Endodermal cell (in vitro differentiated cells): ENCODE results near the gene SHH. TPM values are rescaled to one million over a fixed set of nuclear protein-coding genes. Genes with fewer than 3 reads are reported as not detected.
A peak's percentile ranks its signal among the peaks of the same experiment; 100 is the strongest.

Source experiments
- DNase-seq: peaks from one replicate; pipeline ENCODE4 v3.0.0-alpha.2; 2017
- H3K27ac ChIP-seq: 2 replicates; pipeline ENCODE4 v1.5.1; 2013; ENCODE audit warnings: mild to moderate bottlenecking, low read depth, low read length, moderate library complexity
- H3K27me3 ChIP-seq: 2 replicates; pipeline ENCODE4 v1.6.1; 2013; ENCODE audit warnings: mild to moderate bottlenecking, low read length, moderate library complexity; ENCODE audit not compliant: insufficient read depth, control insufficient read depth, poor library complexity, severe bottlenecking
- H3K36me3 ChIP-seq: 2 replicates; pipeline ENCODE4 v1.7.0; 2013; ENCODE audit warnings: mild to moderate bottlenecking, low read length, moderate library complexity; ENCODE audit not compliant: control insufficient read depth, insufficient read depth
- H3K4me1 ChIP-seq: one replicate; pipeline ENCODE4 v1.7.0; 2013; ENCODE audit warnings: low read length; ENCODE audit not compliant: control insufficient read depth, insufficient read depth
- H3K4me3 ChIP-seq: 2 replicates; pipeline ENCODE4 v1.5.1; 2013; ENCODE audit warnings: mild to moderate bottlenecking, low read length, moderate library complexity
- H3K9ac ChIP-seq: 2 replicates; pipeline ENCODE4 v1.6.1; 2013; ENCODE audit warnings: mild to moderate bottlenecking, low read length, moderate library complexity; ENCODE audit not compliant: poor library complexity, severe bottlenecking; ENCODE audit errors: extremely low read depth
- H3K9me3 ChIP-seq: 2 replicates; pipeline ENCODE4 v1.6.1; 2013; ENCODE audit warnings: mild to moderate bottlenecking, low read length, moderate library complexity; ENCODE audit not compliant: control insufficient read depth
- H3K27ac Mint-ChIP-seq: 2 replicates; pipeline ENCODE4 v1.8.0; 2020; ENCODE audit warnings: mixed read lengths
- H3K27me3 Mint-ChIP-seq: 2 replicates; pipeline ENCODE4 v1.8.0; 2021; ENCODE audit warnings: mild to moderate bottlenecking, mixed read lengths; ENCODE audit not compliant: insufficient read depth
- H3K36me3 Mint-ChIP-seq: 2 replicates; pipeline ENCODE4 v1.8.0; 2020; ENCODE audit warnings: low read depth, mixed read lengths
- H3K4me1 Mint-ChIP-seq: 2 replicates; pipeline ENCODE4 v1.8.0; 2020; ENCODE audit warnings: mixed read lengths
- H3K4me3 Mint-ChIP-seq: 2 replicates; pipeline ENCODE4 v1.8.0; 2020; ENCODE audit warnings: mild to moderate bottlenecking, moderate library complexity, mixed read lengths
- H3K9me3 Mint-ChIP-seq: 2 replicates; pipeline ENCODE4 v1.8.0; 2020; ENCODE audit warnings: mild to moderate bottlenecking, mixed read lengths
- CTCF ChIP-seq: fragments of 200-600 bp; sonication (generic); conservative IDR thresholded peaks from 2 replicates; pipeline ENCODE4 v1.5.0; 2021; ENCODE audit warnings: antibody characterized with exemption, mild to moderate bottlenecking
- WGBS, 2 experiments: methylation state at CpG; one replicate each; pipeline versions ENCODE4 v1.1.5 to v1.1.7; 2013; ENCODE audit warnings: missing lambda C conversion rate in 2 of 2, mixed read lengths in 1 of 2; ENCODE audit not compliant: insufficient coverage in 1 of 2, insufficient read length in 1 of 2; 5-methylcytosine and 5-hydroxymethylcytosine counted together
- total RNA-seq, 2 donors: library from RNA; stranded (reverse); fragmentation: NEBNext Ultra II Directional in 1 of 2; extraction: Animal tissue kit (Norgen Biotek cat#: 25700) in 1 of 2; gene quantifications; 2 replicates in 1 of 2; 3 replicates in 1 of 2; pipeline ENCODE4 v1.2.1, GENCODE V29; 2021

SHH gene
- total RNA-seq, 2 donors from 2014 or later: 0.99 to 1.6 TPM

GRCh38 chr7:155755026-155755425, 57.2 kb downstream of the SHH start:
- Histone ChIP-seq H3K27ac (no peak overlapping the region), H3K9ac (no peak overlapping the region), H3K36me3 (peaks cover 51% of the 10 kb centered on the region), H3K9me3 (peaks cover 25% of the 10 kb centered on the region), H3K27me3 (no peaks in the 10 kb centered on the region), H3K4me1 (peaks cover 15% of the 10 kb centered on the region), H3K4me3 (no peak overlapping the region)
- TF ChIP-seq CTCF: no peak
- no peak for DNase-seq
- Mint-ChIP-seq H3K36me3 (peaks cover 46% of the 10 kb centered on the region), H3K9me3 (peaks cover 16% of the 10 kb centered on the region), H3K27ac (no peak overlapping the region), H3K27me3 (no peaks in the 10 kb centered on the region), H3K4me1 (peaks cover 50% of the 10 kb centered on the region), H3K4me3 (no peak overlapping the region)
- WGBS, 2 experiments: 93% methylated on average over 3 of the region's 3 CpGs; no CpG with 5 or more reads in 1 of the 2 experiments

- no peaks in the 10 kb centered on the region for H3K27me3 Mint-ChIP-seq
- Histone ChIP-seq H3K27ac (no peak overlapping the region), H3K27me3 (no peaks in the 10 kb centered on the region), H3K9ac (no peak overlapping the region), H3K4me1 (peaks cover 15% of the 10 kb centered on the region), H3K4me3 (no peak overlapping the region), H3K9me3 (peaks cover 25% of the 10 kb centered on the region), H3K36me3 (peaks cover 51% of the 10 kb centered on the region)
- peaks cover 43% of the 10 kb centered on the region for H3K36me3 Mint-ChIP-seq
- peak overlapping the region; percentile 50 for H3K27ac Mint-ChIP-seq
- no peak for DNase-seq
- TF ChIP-seq CTCF: no peak
- H3K4me3 Mint-ChIP-seq: no peak overlapping the region
- H3K4me1 Mint-ChIP-seq: peaks cover 52% of the 10 kb centered on the region
- H3K9me3 Mint-ChIP-seq: peaks cover 16% of the 10 kb centered on the region
These were observed 58.1 kb downstream of the SHH start for GRCh38 chr7:155754165-155754564.

- no peak for TF ChIP-seq CTCF
- Histone ChIP-seq H3K27me3 (no peaks in the 10 kb centered on the region), H3K4me3 (no peak overlapping the region), H3K4me1 (peaks cover 15% of the 10 kb centered on the region), H3K27ac (no peak overlapping the region), H3K9me3 (peaks cover 25% of the 10 kb centered on the region), H3K9ac (no peak overlapping the region), H3K36me3 (peaks cover 47% of the 10 kb centered on the region)
- Mint-ChIP-seq H3K27me3 (no peaks in the 10 kb centered on the region), H3K27ac (peak overlapping the region; percentile 32), H3K4me1 (peaks cover 49% of the 10 kb centered on the region), H3K4me3 (no peak overlapping the region), H3K9me3 (peaks cover 16% of the 10 kb centered on the region), H3K36me3 (peaks cover 38% of the 10 kb centered on the region)
- no peak for DNase-seq
- WGBS, 2 experiments: 94 to 97% methylated on average over 9 to 10 of the region's 10 CpGs
These were observed 58.8 kb downstream of the SHH start for GRCh38 chr7:155753446-155753965.
